HG02981 (cell line): ENCODE results near the gene BCAS3.

ENCODE experiments used
- ATAC-seq: cut with Tn5 transposase; IDR thresholded peaks from one replicate; pipeline ENCODE4 v1.9.1; 2021; ENCODE audit warnings: mild to moderate bottlenecking, moderate library complexity; ENCODE audit not compliant: unreplicated experiment

BCAS3 gene

GRCh38 chr17:61048376-61049106 lies 370.9 kb downstream of the BCAS3 start:
- no peak for ATAC-seq

- ATAC-seq = no peak
Observed at GRCh38 chr17:61053469-61053868, 375.8 kb downstream of the BCAS3 start.

GRCh38 chr17:61054436-61054835 lies 376.8 kb downstream of the BCAS3 start:
- ATAC-seq = no peak

- ATAC-seq = no peak
Observed at GRCh38 chr17:61057257-61057656, 379.6 kb downstream of the BCAS3 start.

GRCh38 chr17:61058066-61058465 lies 380.4 kb downstream of the BCAS3 start:
- ATAC-seq = no peak

- ATAC-seq = peak; percentile 51
Observed at GRCh38 chr17:61063528-61063927, 385.9 kb downstream of the BCAS3 start.

- ATAC-seq = peak; percentile 60
Observed at GRCh38 chr17:61064087-61064951, 386.7 kb downstream of the BCAS3 start.

- no peak for ATAC-seq
Observed at GRCh38 chr17:61065263-61065773, 387.7 kb downstream of the BCAS3 start.

- ATAC-seq = no peak
Observed at GRCh38 chr17:61066062-61066461, 388.4 kb downstream of the BCAS3 start.

- no peak for ATAC-seq
Observed at GRCh38 chr17:61070649-61071048, 393.0 kb downstream of the BCAS3 start.

GRCh38 chr17:61072648-61073047 lies 395.0 kb downstream of the BCAS3 start:
- no peak for ATAC-seq

- no peak for ATAC-seq
Observed at GRCh38 chr17:61073131-61073530, 395.5 kb downstream of the BCAS3 start.

GRCh38 chr17:61073799-61074513 lies 396.3 kb downstream of the BCAS3 start:
- no peak for ATAC-seq

GRCh38 chr17:61075988-61076387 lies 398.3 kb downstream of the BCAS3 start:
- ATAC-seq = no peak

GRCh38 chr17:61076621-61077031 lies 399.0 kb downstream of the BCAS3 start:
- ATAC-seq = no peak

GRCh38 chr17:61081959-61082358 lies 404.3 kb downstream of the BCAS3 start:
- no peak for ATAC-seq

- no peak for ATAC-seq
Observed at GRCh38 chr17:61084260-61084659, 406.6 kb downstream of the BCAS3 start.

- no peak for ATAC-seq
Observed at GRCh38 chr17:61087024-61087423, 409.4 kb downstream of the BCAS3 start.

- ATAC-seq = no peak
Observed at GRCh38 chr17:61088556-61088955, 410.9 kb downstream of the BCAS3 start.

GRCh38 chr17:61091096-61091495 lies 413.4 kb downstream of the BCAS3 start:
- no peak for ATAC-seq

- no peak for ATAC-seq
Observed at GRCh38 chr17:61097781-61098180, 420.1 kb downstream of the BCAS3 start.
